GM23248 (cell line): Measurements from ENCODE around the gene DVL3. TPM values are rescaled to one million over a fixed set of nuclear protein-coding genes. Genes with fewer than 3 reads are reported as not detected.
"Not testable (repeated sequence)": the region's sequence is repeated elsewhere in the genome, so short reads cannot be mapped to it uniquely, and the experiment has no call there.

ENCODE experiments used
- DNase-seq: peaks from one replicate; pipeline ENCODE4 v3.0.0-alpha.2; 2015
- H2AFZ ChIP-seq: fragments of 200-600 bp; sonication (generic); 2 replicates; pipeline ENCODE4 v1.6.1; 2016; ENCODE audit warnings: antibody characterized with exemption
- H3F3A ChIP-seq: fragments of 200-600 bp; sonication (generic); 2 replicates; pipeline ENCODE4 v1.6.1; 2016; ENCODE audit warnings: mild to moderate bottlenecking, antibody characterized with exemption, mixed run types; ENCODE audit not compliant: insufficient read depth
- H3K27ac ChIP-seq: fragments of 200-600 bp; sonication (generic); 2 replicates; pipeline ENCODE4 v1.5.1; 2016; ENCODE audit warnings: mild to moderate bottlenecking
- H3K27me3 ChIP-seq: fragments of 200-600 bp; sonication (generic); replicated peaks from 2 replicates; pipeline ENCODE4 v1.6.1; 2016; ENCODE audit warnings: mild to moderate bottlenecking; ENCODE audit not compliant: insufficient read depth
- H3K36me3 ChIP-seq: fragments of 200-600 bp; sonication (generic); 2 replicates; pipeline ENCODE4 v1.6.1; 2016; ENCODE audit warnings: low read depth, mild to moderate bottlenecking
- H3K4me1 ChIP-seq: fragments of 200-600 bp; sonication (generic); 2 replicates; pipeline ENCODE4 v1.6.1; 2016; ENCODE audit warnings: mild to moderate bottlenecking; ENCODE audit not compliant: insufficient read depth
- H3K4me2 ChIP-seq: fragments of 200-600 bp; sonication (generic); one replicate; pipeline ENCODE4 v1.6.1; 2016; ENCODE audit warnings: mild to moderate bottlenecking; ENCODE audit not compliant: unreplicated experiment
- H3K4me3 ChIP-seq: fragments of 200-600 bp; sonication (generic); 2 replicates; pipeline ENCODE4 v1.5.1; 2016; ENCODE audit warnings: mild to moderate bottlenecking
- H3K79me2 ChIP-seq: fragments of 200-600 bp; sonication (generic); 2 replicates; pipeline ENCODE4 v1.6.1; 2016; ENCODE audit warnings: mild to moderate bottlenecking; ENCODE audit not compliant: insufficient read depth
- H3K9ac ChIP-seq: fragments of 200-600 bp; sonication (generic); 2 replicates; pipeline ENCODE4 v1.6.1; 2016; ENCODE audit warnings: mild to moderate bottlenecking
- H3K9me2 ChIP-seq: fragments of 200-600 bp; sonication (generic); 2 replicates; pipeline ENCODE4 v1.6.1; 2016; ENCODE audit warnings: mixed run types, mild to moderate bottlenecking, moderate library complexity; ENCODE audit not compliant: insufficient read depth
- H3K9me3 ChIP-seq: fragments of 200-600 bp; sonication (generic); one replicate; pipeline ENCODE4 v1.6.1; 2017; ENCODE audit warnings: low read depth
- H4K20me1 ChIP-seq: fragments of 200-600 bp; sonication (generic); 2 replicates; pipeline ENCODE4 v1.6.0; 2016; ENCODE audit not compliant: insufficient read depth
- EZH2 ChIP-seq: fragments of 200-600 bp; sonication (generic); IDR thresholded peaks from 2 replicates; pipeline ENCODE4 v1.6.1; 2018; ENCODE audit warnings: antibody characterized with exemption, mild to moderate bottlenecking; ENCODE audit not compliant: insufficient read depth, poor library complexity, severe bottlenecking
- EZH2phosphoT487 ChIP-seq: fragments of 200-600 bp; sonication (generic); IDR thresholded peaks from 2 replicates; pipeline ENCODE4 v1.6.1; 2018; ENCODE audit warnings: antibody characterized with exemption, moderate library complexity, mild to moderate bottlenecking, low read depth; ENCODE audit not compliant: insufficient read depth
- WGBS, 2 experiments: methylation state at CpG; one replicate each; pipeline ENCODE4 v1.1.6; 2015 to 2017; ENCODE audit warnings: low lambda C conversion rate in 2 of 2, low coverage in 1 of 2; ENCODE audit errors: missing lambda C conversion rate in 2 of 2; 5-methylcytosine and 5-hydroxymethylcytosine counted together
- in situ Hi-C: fragments of 300-500 bp; cut with MboI; formaldehyde crosslinking; loops from 2 replicates; pipeline ENCODE4 v1.15.0; 2020
- polyA plus RNA-seq: library from polyadenylated mRNA; unstranded; fragments of >200 nt; fragmentation: Nextera tagmentation; extraction: Ambion mirVana; gene quantifications from 2 replicates; pipeline ENCODE4 v1.2.1, GENCODE V29; 2016
- total RNA-seq: library from RNA; depleted of rRNA; stranded (reverse); fragments of >200 nt; shearing (Covaris generic); gene quantifications from 2 replicates; pipeline ENCODE4 v1.2.3, GENCODE V29; 2014; rRNA removed

The DVL3 gene
- total RNA-seq (66.9 and 76.4 TPM in 2 replicates), polyA plus RNA-seq (31.1 and 42.7 TPM in 2 replicates)

DNA sequence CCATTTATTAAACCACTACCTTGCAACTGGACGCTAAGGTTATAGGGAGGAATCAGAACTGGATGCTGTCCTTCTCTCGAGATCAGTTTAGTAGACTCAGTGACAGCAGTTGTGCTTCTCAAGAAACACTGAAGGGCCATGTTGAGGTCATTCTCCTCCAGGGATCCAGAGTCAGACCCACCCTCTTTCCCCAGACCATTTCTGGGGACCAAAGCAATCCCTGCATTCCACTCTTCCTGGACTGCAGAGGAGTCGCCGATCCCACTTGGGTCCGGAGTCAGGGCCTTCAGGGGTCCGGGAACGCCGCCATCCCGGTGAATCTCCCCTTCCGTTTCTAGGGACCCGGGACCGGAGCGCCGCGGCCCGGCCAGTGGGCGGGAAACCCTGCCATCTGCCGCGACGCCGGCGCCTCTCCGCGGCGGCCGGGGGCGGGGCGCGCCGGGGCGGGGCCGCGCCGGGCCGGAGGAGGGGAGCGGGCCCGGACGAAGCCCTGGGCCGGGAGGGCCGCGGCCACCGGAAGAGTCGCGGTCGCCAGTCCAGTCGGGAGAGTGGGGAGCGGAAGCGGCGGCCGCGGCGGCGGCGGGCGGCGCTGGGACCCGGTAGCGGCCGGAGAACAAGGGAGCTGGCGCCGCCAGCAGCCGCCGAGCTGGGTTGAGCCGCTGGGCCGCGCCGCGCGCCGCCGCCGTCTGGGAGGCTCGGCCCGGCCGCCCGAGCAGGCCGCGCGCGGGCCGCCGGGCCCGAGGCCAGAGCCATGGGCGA lies at the start of gene DVL3:
Gene DVL3 (plus strand): TSS at position 493 of the 759 bp plus-strand sequence. CDS start 259 bp downstream, at position 752.
- Histone ChIP-seq H3K9ac (peak within 1 kb of the TSS; percentile 90), H2AFZ (peak within 1 kb of the TSS; percentile 96), H3K4me1 (peaks cover 23% of the 10 kb centered on the region), H3K27me3 (no peaks in the 10 kb centered on the region), H3F3A (peaks cover 15% of the 10 kb centered on the region), H4K20me1 (no peaks in the 10 kb centered on the region), H3K27ac (peak within 1 kb of the TSS; percentile 68), H3K9me3 (no peaks in the 10 kb centered on the region), H3K4me2 (peak within 1 kb of the TSS; percentile 95), H3K4me3 (peak within 1 kb of the TSS; percentile 89), H3K36me3 (no peaks in the 10 kb centered on the region), H3K79me2 (peaks cover 46% of the 10 kb centered on the region), H3K9me2 (no peaks in the 10 kb centered on the region)
- DNase-seq: peak; percentile 75
- whole genome bisulfite sequencing, 2 experiments: 1 to 2% methylated on average over 14 to 67 of the region's 84 CpGs
- TF ChIP-seq EZH2 (no peak), EZH2phosphoT487 (no peak)
- in situ Hi-C loops: no loop called here

DNA sequence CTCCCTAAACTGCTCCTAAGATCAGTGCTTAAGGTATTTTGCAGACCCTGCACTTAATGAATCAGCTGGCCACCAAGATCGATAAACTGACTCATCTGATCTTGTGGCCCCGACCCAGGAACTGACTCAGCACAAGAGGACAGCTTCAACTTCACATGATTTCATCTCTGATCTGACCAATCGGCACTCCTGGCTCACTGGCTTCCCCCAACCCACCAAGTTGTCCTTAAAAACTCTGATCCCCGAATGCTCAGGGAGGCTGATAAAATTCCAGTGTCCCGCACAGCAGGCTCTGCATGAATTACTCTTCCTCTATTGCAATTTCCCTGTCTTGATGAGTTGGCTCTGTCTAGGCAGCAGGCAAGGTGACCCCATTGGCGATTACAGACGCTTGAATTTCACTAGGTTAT lies 44.9 kb upstream of the DVL3 start:
- H3K4me3 ChIP-seq: no peak overlapping the region
- no peaks in the 10 kb centered on the region for H3K36me3 ChIP-seq
- H3K27me3 ChIP-seq: no peaks in the 10 kb centered on the region
- no peak overlapping the region for H3K9ac ChIP-seq
- 41 to 42% methylated on average over 7 of the region's 7 CpGs for WGBS, 2 experiments
- H3K4me2 ChIP-seq: no peak overlapping the region
- no peaks in the 10 kb centered on the region for H3K9me3 ChIP-seq
- H3K79me2 ChIP-seq: no peaks in the 10 kb centered on the region
- TF ChIP-seq EZH2phosphoT487 (no peak), EZH2 (no peak)
- H3K4me1 ChIP-seq: 0 out of 2 replicates have a peak, but pooled peaks cover 2% of the 10 kb centered on the region
- in situ Hi-C loops: no loop called here
- no peak overlapping the region for H2AFZ ChIP-seq
- no peaks in the 10 kb centered on the region for H3K9me2 ChIP-seq
- no peak overlapping the region for H3K27ac ChIP-seq
- DNase-seq: peak; percentile 39
- H3F3A ChIP-seq: no peaks in the 10 kb centered on the region
- no peaks in the 10 kb centered on the region for H4K20me1 ChIP-seq

DNA sequence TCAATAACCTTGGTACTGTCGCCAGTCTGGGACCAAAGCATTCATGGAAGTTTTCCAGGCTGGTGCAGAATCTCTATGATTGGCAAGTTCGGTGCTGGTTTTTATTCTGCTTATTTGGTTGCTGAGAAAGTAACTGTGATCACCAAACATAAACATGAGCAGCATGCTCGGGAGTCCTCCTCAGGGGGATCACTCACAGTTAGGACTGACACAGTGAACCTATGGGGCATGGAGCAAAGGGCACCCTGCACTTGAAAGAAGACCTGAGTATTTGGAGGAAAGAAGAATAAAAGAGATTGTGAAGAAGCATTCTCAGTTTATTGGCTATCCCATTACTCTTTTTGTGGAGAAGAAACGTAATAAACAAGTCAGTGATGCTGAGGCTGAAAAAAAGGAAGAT lies 39.2 kb upstream of the DVL3 start:
- Histone ChIP-seq H3K27ac (no peak overlapping the region), H3K36me3 (no peaks in the 10 kb centered on the region), H3F3A (no peaks in the 10 kb centered on the region), H3K27me3 (peaks cover 9% of the 10 kb centered on the region), H3K79me2 (no peaks in the 10 kb centered on the region), H3K4me3 (no peak overlapping the region), H3K4me1 (no peaks in the 10 kb centered on the region), H3K9ac (no peak overlapping the region), H3K4me2 (no peak overlapping the region), H2AFZ (no peak overlapping the region), H4K20me1 (no peaks in the 10 kb centered on the region), H3K9me2 (no peaks in the 10 kb centered on the region), H3K9me3 (no peaks in the 10 kb centered on the region)
- in situ Hi-C loops: no loop called here
- WGBS, 2 experiments: 61 to 65% methylated on average over 4 of the region's 4 CpGs
- TF ChIP-seq EZH2phosphoT487: no peak
- TF ChIP-seq EZH2: no peak
- no peak for DNase-seq

DNA sequence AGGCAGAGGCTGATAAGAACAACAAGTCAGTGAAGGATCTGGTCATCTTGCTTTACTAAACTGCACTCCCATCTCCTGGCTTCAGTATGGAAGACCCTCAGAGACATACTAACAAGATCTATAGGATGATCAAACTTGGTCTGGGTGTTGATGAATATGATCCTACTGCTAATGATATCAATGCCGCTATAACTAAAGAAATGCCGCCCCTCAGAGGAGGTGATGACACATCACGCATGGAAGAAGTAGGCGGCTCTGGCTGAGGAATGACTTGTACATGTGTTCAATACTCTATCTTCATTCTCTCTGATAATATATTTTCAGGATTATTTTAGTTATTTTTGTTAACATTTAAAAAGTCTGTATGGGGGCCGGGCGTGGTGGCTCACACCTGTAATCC lies 37.5 kb upstream of the DVL3 start:
- Histone ChIP-seq H3K9me3 (no peaks in the 10 kb centered on the region), H3K4me3 (no peak overlapping the region), H3K4me1 (no peaks in the 10 kb centered on the region), H3K9me2 (no peaks in the 10 kb centered on the region), H3K27me3 (peaks cover 9% of the 10 kb centered on the region), H4K20me1 (no peaks in the 10 kb centered on the region), H3K27ac (no peak overlapping the region), H3K36me3 (no peaks in the 10 kb centered on the region), H3K9ac (no peak overlapping the region), H3K79me2 (no peaks in the 10 kb centered on the region), H2AFZ (no peak overlapping the region), H3F3A (no peaks in the 10 kb centered on the region), H3K4me2 (no peak overlapping the region)
- DNase-seq: no peak
- no peak for TF ChIP-seq EZH2
- TF ChIP-seq EZH2phosphoT487: no peak
- in situ Hi-C loops: no loop called here
- 53 to 62% methylated on average over 6 of the region's 6 CpGs for WGBS, 2 experiments

DNA sequence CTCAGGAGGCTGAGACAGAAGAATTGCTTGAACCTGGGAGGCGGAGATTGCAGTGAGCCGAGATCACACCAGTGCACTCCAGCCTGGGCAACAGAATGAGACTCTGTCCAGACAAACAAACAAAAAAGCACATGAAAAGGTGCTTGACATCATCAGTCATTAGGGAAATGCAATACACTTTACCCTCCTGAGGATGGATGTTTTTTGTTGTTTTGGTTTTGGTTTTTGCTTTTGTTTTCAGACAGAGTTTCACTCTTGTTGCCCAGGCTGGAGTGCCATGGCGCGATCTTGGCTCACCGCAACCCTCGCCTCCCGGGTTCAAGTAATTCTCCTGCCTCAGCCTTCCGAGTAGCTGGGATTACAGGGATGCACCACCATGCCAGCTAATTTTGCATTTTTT lies 34.1 kb upstream of the DVL3 start:
- DNase-seq, H3K9me3 ChIP-seq, H3K9ac ChIP-seq, H3K79me2 ChIP-seq, H3K36me3 ChIP-seq, H3K9me2 ChIP-seq, H3K4me3 ChIP-seq, H3K27me3 ChIP-seq, H3K27ac ChIP-seq, H3K4me2 ChIP-seq, in situ Hi-C loops, H3F3A ChIP-seq, H3K4me1 ChIP-seq, H2AFZ ChIP-seq, H4K20me1 ChIP-seq: not testable (repeated sequence)
- WGBS, 2 experiments: 92% methylated on average over 8 of the region's 8 CpGs
